Aorta (tissue), 5 donors: Measurements from ENCODE around the gene PXMP2. TPM values are rescaled to one million over a fixed set of nuclear protein-coding genes. Genes with fewer than 3 reads are reported as not detected.

Source experiments
- ATAC-seq: fragments of 200-7000 bp; cut with Tn5 transposase; one replicate; pipeline ENCODE4 v1.9.1; 2022; ENCODE audit warnings: moderate library complexity; ENCODE audit not compliant: low FRiP score
- DNase-seq, 2 donors: peaks; one replicate each; pipeline ENCODE4 v3.0.0-alpha.2; 2020
- H3K27ac ChIP-seq, 2 donors: one replicate each; pipeline ENCODE4 v1.5.1; 2013; ENCODE audit warnings: low read length in 2 of 2, mild to moderate bottlenecking in 2 of 2, moderate library complexity in 2 of 2, control low read depth in 1 of 2, inconsistent platforms in 1 of 2, low read depth in 1 of 2
- H3K27me3 ChIP-seq, 2 donors: one replicate each; pipeline ENCODE4 v1.6.1; 2013; ENCODE audit warnings: control low read depth in 1 of 2, low read length in 1 of 2, mild to moderate bottlenecking in 1 of 2, moderate library complexity in 1 of 2; ENCODE audit not compliant: insufficient read depth in 2 of 2, control insufficient read depth in 1 of 2
- H3K36me3 ChIP-seq, 2 donors: one replicate each; pipeline ENCODE4 v1.6.1; 2013; ENCODE audit warnings: control low read depth in 1 of 2, low read length in 1 of 2, mild to moderate bottlenecking in 1 of 2; ENCODE audit not compliant: insufficient read depth in 2 of 2, control insufficient read depth in 1 of 2
- H3K4me1 ChIP-seq, 2 donors: one replicate each; pipeline ENCODE4 v1.6.1; 2013; ENCODE audit warnings: low read length in 2 of 2, control low read depth in 1 of 2, mild to moderate bottlenecking in 1 of 2, moderate library complexity in 1 of 2; ENCODE audit not compliant: insufficient read depth in 2 of 2, control insufficient read depth in 1 of 2
- H3K4me3 ChIP-seq, 2 donors: one replicate each; pipeline ENCODE4 v1.5.1; 2013; ENCODE audit warnings: low read length in 2 of 2, control low read depth in 1 of 2, mild to moderate bottlenecking in 1 of 2
- H3K9me3 ChIP-seq: one replicate; pipeline ENCODE4 v1.6.1; 2013; ENCODE audit warnings: mild to moderate bottlenecking, low read length; ENCODE audit not compliant: control insufficient read depth
- WGBS, 2 donors: extraction: QIAGEN DNeasy Blood & Tissue Kit; methylation state at CpG; one replicate each; pipeline ENCODE4 v1.1.7; 2013; 5-methylcytosine and 5-hydroxymethylcytosine counted together
- intact Hi-C, 2 donors: fragments of 100-400 bp; cut with DNase I; formaldehyde crosslinking; loops; one replicate each; pipeline versions ENCODE4 v1.14.2 to v1.15.0; 2022
- long read RNA-seq, 2 donors: library from polyadenylated mRNA; unstranded; transcript quantifications; one replicate each; pipeline ENCODE4 v2.0.0, GENCODE V29; 2020 to 2021
- polyA plus RNA-seq, 2 donors: library from polyadenylated mRNA; stranded (reverse); fragments of 200-250 nt; gene quantifications; one replicate each; pipeline ENCODE4 v1.2.3, GENCODE V29; 2013
- total RNA-seq, 2 donors: library from RNA; stranded (reverse); fragmentation: NEBNext Ultra II Directional; extraction: Animal tissue kit (Norgen Biotek cat#: 25700); gene quantifications; one replicate each; pipeline ENCODE4 v1.2.1, GENCODE V29; 2021
- donor health status: healthy with polysubstance abuse.
- donor health status: Bipolar disorder and iron deficiency.
- donor health status: DM: no; HTN: no; CAD: no.
- donor health status: DM: no; HTN: no; CAD: no.
- donor health status: DM: yes; HTN: yes; CAD: no.

The PXMP2 gene
- 10 to 100 TPM; 13.0 to 16.3 TPM for total RNA-seq
- polyA plus RNA-seq: 10 to 100 TPM; 23.8 to 70.7 TPM
- long read RNA-seq, donor 1, transcript PXMP2-201 (5 exons, 957 nt): major isoform, 6 of 8 reads
- long read RNA-seq, donor 1, partial matches to known transcripts: 1 of 8 reads
- long read RNA-seq, donor 1, other reads (novel, unspliced or antisense): 1 of 8 reads
- long read RNA-seq, donor 2, transcript PXMP2-201 (5 exons, 957 nt): major isoform, 12 of 15 reads
- long read RNA-seq, donor 2, partial matches to known transcripts: 3 of 15 reads
- long read RNA-seq, donor 2, other reads (novel, unspliced or antisense): 0 of 15 reads

GRCh38 chr12:132687211-132688164 lies at the start of gene PXMP2, which contains the start of gene POLE:
TSS of gene PXMP2 (plus strand) at chr12:132687587. CDS start at chr12:132687671, 84 bp downstream.
TSS of gene POLE (minus strand) at chr12:132687342. CDS start at chr12:132687315, 27 bp downstream.
- H3K4me3 ChIP-seq: peak within 1 kb of the TSS; percentile 98
- ATAC-seq: peak; percentile 100
- H3K9me3 ChIP-seq: no peaks in the 10 kb centered on the region
- WGBS, 2 donors: 0% methylated on average over 101 to 134 of the region's 134 CpGs
- H3K27ac ChIP-seq: peak within 1 kb of the TSS in 1 of 2 donors; percentile 24
- H3K4me1 ChIP-seq: no peaks in the 10 kb centered on the region
- no peaks in the 10 kb centered on the region for H3K27me3 ChIP-seq
- intact Hi-C loops: loop anchor here in 1 of 2 donors (2.0 kb wide), 1 partner anchor 23 kb away; the partner anchor contains the start of gene PGAM5
- DNase-seq: peak; percentile 97 to 98
- no peaks in the 10 kb centered on the region for H3K36me3 ChIP-seq

DNA sequence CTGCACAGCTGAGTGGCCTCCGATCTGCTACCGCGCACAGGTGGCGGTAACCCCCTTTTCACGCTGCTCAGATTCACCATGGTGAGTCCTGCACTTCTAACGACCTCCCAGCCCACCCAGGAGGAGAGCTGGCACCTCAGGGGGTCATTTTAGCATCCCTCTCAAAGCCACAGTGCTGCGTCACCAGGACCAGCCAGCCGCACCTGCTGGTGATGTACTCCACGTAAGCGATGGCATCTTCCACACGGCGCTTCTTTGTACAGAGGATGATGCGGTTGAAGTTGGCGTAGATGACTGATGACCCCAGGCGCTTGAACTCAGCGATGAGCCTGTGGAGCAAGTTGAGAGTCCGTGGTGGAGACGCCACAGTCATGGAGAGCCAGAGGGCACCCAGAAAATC lies 49.6 kb upstream of the PXMP2 start:
- peaks cover 0 to 18% of the 10 kb centered on the region in 2 donors for H3K36me3 ChIP-seq
- no peaks in the 10 kb centered on the region for H3K4me1 ChIP-seq

GRCh38 chr12:132638541-132639408 lies 48.6 kb upstream of the PXMP2 start:
- Histone ChIP-seq H3K9me3 (no peaks in the 10 kb centered on the region), H3K4me3 (no peak overlapping the region), H3K36me3 (peaks cover 0 to 18% of the 10 kb centered on the region in 2 donors), H3K27ac (no peak overlapping the region), H3K4me1 (no peaks in the 10 kb centered on the region), H3K27me3 (no peaks in the 10 kb centered on the region)
- ATAC-seq: no peak
- 75 to 78% methylated on average over 24 to 25 of the region's 25 CpGs for whole genome bisulfite sequencing, 2 donors
- intact Hi-C loops: no loop called here
- DNase-seq: peak in 1 of 2 donors; percentile 74

More for the DNA sequence above, 49.6 kb upstream of the PXMP2 start:
- ATAC-seq: no peak
- Histone ChIP-seq H3K27ac (no peak overlapping the region), H3K9me3 (no peaks in the 10 kb centered on the region), H3K4me3 (no peak overlapping the region), H3K27me3 (no peaks in the 10 kb centered on the region)
- DNase-seq: peak in 1 of 2 donors; percentile 26
- 91 to 94% methylated on average over 18 of the region's 18 CpGs for WGBS, 2 donors
- intact Hi-C loops: no loop called here

GRCh38 chr12:132639956-132640520 lies 47.3 kb upstream of the PXMP2 start:
- intact Hi-C loops: no loop called here
- peaks cover 0 to 17% of the 10 kb centered on the region in 2 donors for H3K36me3 ChIP-seq
- no peak overlapping the region for H3K4me3 ChIP-seq
- H3K9me3 ChIP-seq: no peaks in the 10 kb centered on the region
- no peaks in the 10 kb centered on the region for H3K27me3 ChIP-seq
- peak in 1 of 2 donors; percentile 64 for DNase-seq
- ATAC-seq: no peak
- 84 to 87% methylated on average over 12 of the region's 12 CpGs for WGBS, 2 donors
- no peaks in the 10 kb centered on the region for H3K4me1 ChIP-seq
- H3K27ac ChIP-seq: no peak overlapping the region

DNA sequence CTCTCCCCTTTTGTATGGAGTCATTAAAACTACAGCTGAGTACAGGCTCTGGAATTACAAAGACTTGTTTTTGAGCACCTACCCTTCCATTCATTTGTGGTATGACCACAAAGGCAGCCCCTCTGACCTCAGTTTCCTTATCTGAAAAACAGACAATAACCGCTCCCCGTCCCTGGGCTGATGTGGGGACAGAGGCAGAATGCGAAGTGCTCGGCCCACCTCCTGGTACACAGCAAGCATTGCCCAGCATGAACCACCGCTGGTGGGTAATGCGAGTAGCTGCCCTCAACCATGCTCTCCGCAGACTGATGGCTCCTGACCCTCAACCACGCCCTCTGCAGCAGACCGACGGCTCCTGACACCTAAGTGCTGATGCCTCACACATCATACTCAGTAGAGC lies 46.5 kb upstream of the PXMP2 start:
- H3K9me3 ChIP-seq: no peaks in the 10 kb centered on the region
- no peak overlapping the region for H3K27ac ChIP-seq
- 85 to 91% methylated on average over 10 of the region's 10 CpGs for WGBS, 2 donors
- no peak for ATAC-seq
- intact Hi-C loops: no loop called here
- no peaks in the 10 kb centered on the region for H3K4me1 ChIP-seq
- peak in 1 of 2 donors; percentile 38 for DNase-seq
- H3K4me3 ChIP-seq: no peak overlapping the region
- H3K27me3 ChIP-seq: no peaks in the 10 kb centered on the region
- peaks cover 0 to 12% of the 10 kb centered on the region in 2 donors for H3K36me3 ChIP-seq

DNA sequence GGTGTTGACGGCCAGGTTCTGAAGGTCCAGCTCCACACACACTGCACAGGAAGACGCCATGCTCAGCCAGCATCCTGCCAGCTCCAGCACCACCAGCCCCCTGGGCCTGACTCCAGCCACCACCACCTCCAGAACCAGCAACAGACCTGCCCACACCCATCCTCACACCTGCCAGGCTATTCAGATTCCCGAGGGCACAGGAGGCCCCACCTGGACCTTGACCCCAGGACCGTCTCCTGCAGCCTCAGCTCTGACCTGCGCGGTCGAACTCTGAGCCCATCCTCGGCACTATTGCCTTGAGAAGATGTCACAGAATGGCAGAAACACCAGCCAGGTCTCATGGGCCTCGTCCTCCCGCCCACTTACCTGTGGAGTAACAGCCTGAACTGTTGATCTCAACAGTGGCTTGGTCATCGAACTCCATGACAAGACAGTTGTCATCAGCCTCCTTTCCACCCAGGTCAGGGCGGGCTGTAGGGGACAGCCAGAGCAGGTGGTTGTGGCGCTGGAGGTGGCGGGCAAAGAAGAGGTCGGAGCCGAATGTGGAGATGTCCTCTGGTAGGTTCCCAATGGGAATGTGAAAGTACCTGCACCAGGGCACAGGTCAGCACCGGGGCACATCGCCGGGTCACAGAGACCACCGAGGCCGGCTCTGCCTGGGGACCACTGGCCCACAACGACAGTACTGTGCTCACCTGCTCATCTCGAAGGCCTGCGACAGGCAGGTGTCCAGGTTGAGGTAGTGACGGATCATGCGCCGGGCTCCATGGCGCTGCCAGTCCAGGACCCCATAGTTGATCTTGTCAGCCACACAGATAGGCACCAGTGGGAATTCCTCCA lies 45.4 kb upstream of the PXMP2 start:
- DNase-seq (peak in 1 of 2 donors; percentile 59), ATAC-seq (peak; percentile 9)
- Histone ChIP-seq H3K4me3 (no peak overlapping the region), H3K36me3 (peaks cover 0 to 12% of the 10 kb centered on the region in 2 donors), H3K27me3 (no peaks in the 10 kb centered on the region), H3K9me3 (no peaks in the 10 kb centered on the region), H3K27ac (no peak overlapping the region), H3K4me1 (no peaks in the 10 kb centered on the region)
- WGBS, 2 donors: 93 to 94% methylated on average over 28 of the region's 28 CpGs
- intact Hi-C loops: no loop called here
